CD14-positive monocyte (primary cell): ENCODE data around the gene MYCBP2. TPM values are rescaled to one million over a fixed set of nuclear protein-coding genes. Genes with fewer than 3 reads are reported as not detected.
A peak's percentile ranks its signal among the peaks of the same experiment; 100 is the strongest.

Experiments used
- DNase-seq, 3 donors: peaks; one replicate each; pipeline ENCODE4 v3.0.0-alpha.2; 2011 to 2022
- H2AFZ ChIP-seq: 2 replicates; pipeline ENCODE4 v1.6.0; 2012; ENCODE audit warnings: mild to moderate bottlenecking, low read depth, low read length, inconsistent platforms; ENCODE audit not compliant: insufficient read depth, poor library complexity, severe bottlenecking
- H3K27ac ChIP-seq, 2 donors: 1 replicate in 1 of 2; 2 replicates in 1 of 2; pipeline ENCODE4 v1.5.1; 2012 to 2013; ENCODE audit warnings: low read length in 2 of 2, control low read depth in 1 of 2, inconsistent platforms in 1 of 2, low read depth in 1 of 2, mild to moderate bottlenecking in 1 of 2
- H3K27me3 ChIP-seq, 2 donors: one replicate each; pipeline versions ENCODE4 v1.6.0 to v1.6.1; 2011 to 2013; ENCODE audit warnings: low read length in 2 of 2; ENCODE audit not compliant: control insufficient read depth in 2 of 2, insufficient read depth in 2 of 2
- H3K36me3 ChIP-seq, 2 donors: replicated peaks in 1 of 2; 1 replicate in 1 of 2; 2 replicates in 1 of 2; pipeline versions ENCODE4 v1.5.1 to v1.6.1; 2012 to 2013; ENCODE audit warnings: low read length in 2 of 2, control low read depth in 1 of 2, inconsistent platforms in 1 of 2, mild to moderate bottlenecking in 1 of 2; ENCODE audit not compliant: insufficient read depth in 2 of 2, control insufficient read depth in 1 of 2
- H3K4me1 ChIP-seq, 2 donors: 1 replicate in 1 of 2; 2 replicates in 1 of 2; pipeline versions ENCODE4 v1.5.1 to v1.6.1; 2012 to 2013; ENCODE audit warnings: low read length in 2 of 2, control low read depth in 1 of 2, inconsistent platforms in 1 of 2, mild to moderate bottlenecking in 1 of 2, moderate library complexity in 1 of 2; ENCODE audit not compliant: insufficient read depth in 2 of 2, control insufficient read depth in 1 of 2
- H3K4me2 ChIP-seq: replicated peaks from 2 replicates; pipeline ENCODE3; 2012; ENCODE audit warnings: low read length, moderate library complexity, mild to moderate bottlenecking; ENCODE audit not compliant: poor library complexity, severe bottlenecking; ENCODE audit errors: extremely low read depth
- H3K4me3 ChIP-seq, 3 experiments: fragments of 200-600 bp in 1 of 3; sonication (generic) in 1 of 3; replicated peaks in 1 of 3; 1 replicate in 2 of 3; 2 replicates in 1 of 3; pipeline ENCODE4 v1.5.1; 2011 to 2013; ENCODE audit warnings: low read length in 3 of 3, mild to moderate bottlenecking in 3 of 3, control low read depth in 2 of 3, low read depth in 2 of 3, inconsistent platforms in 1 of 3, moderate library complexity in 1 of 3
- H3K79me2 ChIP-seq: 2 replicates; pipeline ENCODE4 v1.6.0; 2012; ENCODE audit warnings: mild to moderate bottlenecking, control low read depth, inconsistent platforms, low read length, moderate library complexity; ENCODE audit not compliant: insufficient read depth
- H3K9ac ChIP-seq: 2 replicates; pipeline ENCODE4 v1.6.0; 2017; ENCODE audit warnings: low read length, mild to moderate bottlenecking; ENCODE audit not compliant: insufficient read depth, poor library complexity, severe bottlenecking
- H3K9me3 ChIP-seq, 2 donors: replicated peaks in 1 of 2; 1 replicate in 1 of 2; 2 replicates in 1 of 2; pipeline versions ENCODE4 v1.5.1 to v1.6.1; 2012 to 2013; ENCODE audit warnings: low read length in 2 of 2, control low read depth in 1 of 2; ENCODE audit not compliant: control insufficient read depth in 1 of 2, insufficient read depth in 1 of 2
- H4K20me1 ChIP-seq: 2 replicates; pipeline ENCODE4 v1.6.0; 2012; ENCODE audit warnings: mild to moderate bottlenecking, low read length, control low read depth, moderate library complexity; ENCODE audit not compliant: insufficient read depth
- H3K27ac Mint-ChIP-seq, 7 donors: one replicate each; pipeline ENCODE4 v1.8.0; 2020; ENCODE audit warnings: mild to moderate bottlenecking in 7 of 7, mixed read lengths in 7 of 7, moderate library complexity in 6 of 7, inconsistent platforms in 2 of 7
- H3K27me3 Mint-ChIP-seq, 3 donors: one replicate each; pipeline ENCODE4 v1.8.0; 2021 to 2022; ENCODE audit warnings: low read depth in 3 of 3, mild to moderate bottlenecking in 3 of 3, mixed read lengths in 3 of 3, moderate library complexity in 3 of 3, inconsistent platforms in 1 of 3
- H3K36me3 Mint-ChIP-seq, 2 donors: one replicate each; pipeline ENCODE4 v1.8.0; 2020; ENCODE audit warnings: mixed read lengths in 2 of 2, inconsistent platforms in 1 of 2, mild to moderate bottlenecking in 1 of 2
- H3K4me1 Mint-ChIP-seq: one replicate; pipeline ENCODE4 v1.8.0; 2020; ENCODE audit warnings: mild to moderate bottlenecking, mixed read lengths
- H3K4me3 Mint-ChIP-seq, 2 donors: one replicate each; pipeline ENCODE4 v1.8.0; 2020; ENCODE audit warnings: mild to moderate bottlenecking in 2 of 2, mixed read lengths in 2 of 2, moderate library complexity in 1 of 2
- H3K9me3 Mint-ChIP-seq, 7 donors: one replicate each; pipeline ENCODE4 v1.8.0; 2020 to 2022; ENCODE audit warnings: mixed read lengths in 7 of 7, mild to moderate bottlenecking in 6 of 7, moderate library complexity in 6 of 7, inconsistent platforms in 2 of 7
- WGBS: methylation state at CpG from one replicate; pipeline ENCODE4 v1.1.5; 2013; ENCODE audit warnings: missing lambda C conversion rate; ENCODE audit not compliant: insufficient coverage; 5-methylcytosine and 5-hydroxymethylcytosine counted together
- intact Hi-C, 2 donors: fragments of 100-400 bp; cut with micrococcal nuclease; formaldehyde crosslinking; loops; one replicate each; pipeline versions ENCODE4 v1.15.0 to v1.15.1; 2023
- polyA plus RNA-seq, 3 donors: library from polyadenylated mRNA; depleted of rRNA in 1 of 3; unstranded in 2 of 3; stranded (reverse) in 1 of 3; fragments of 300-500 nt in 2 of 3; fragments of >200 nt in 1 of 3; fragmentation: Illumina TruSeq in 2 of 3; gene quantifications; 1 replicate in 2 of 3; 2 replicates in 1 of 3; pipeline ENCODE4 v1.2.3, GENCODE V29; 2012 to 2021
- TF ChIP-seq, protein P1 (sequence below): fragments of 200-600 bp; IDR thresholded peaks from one replicate; pipeline ENCODE4 v1.8.0; 2022; ENCODE audit warnings: antibody characterized with exemption, mild to moderate bottlenecking

Gene MYCBP2
- polyA plus RNA-seq, 3 donors: 7.6 to 51.5 (median 14.4) TPM

GRCh38 chr13:77313923-77314322, 13.0 kb downstream of the MYCBP2 start:
- no peak for DNase-seq
- Histone ChIP-seq H3K79me2 (peaks cover 100% of the 10 kb centered on the region), H3K4me1 (peaks cover 4 to 10% of the 10 kb centered on the region in 2 donors), H3K9ac (no peak overlapping the region), H3K27me3 (no peaks in the 10 kb centered on the region), H3K4me2 (no peak overlapping the region), H2AFZ (no peak overlapping the region), H3K4me3 (no peak overlapping the region), H4K20me1 (peaks cover 100% of the 10 kb centered on the region), H3K27ac (peak overlapping the region in 1 of 2 donors; percentile 9), H3K36me3 (peaks cover 0 to 11% of the 10 kb centered on the region in 2 donors), H3K9me3 (no peaks in the 10 kb centered on the region)
- Mint-ChIP-seq H3K4me1 (peaks cover 59% of the 10 kb centered on the region), H3K27ac (peak overlapping the region in 2 of 7 donors; percentile 38 to 56), H3K9me3 (no peaks in the 10 kb centered on the region), H3K27me3 (no peaks in the 10 kb centered on the region), H3K36me3 (peaks cover 0 to 16% of the 10 kb centered on the region in 2 donors), H3K4me3 (no peak overlapping the region)
- TF ChIP-seq, protein P1, sequence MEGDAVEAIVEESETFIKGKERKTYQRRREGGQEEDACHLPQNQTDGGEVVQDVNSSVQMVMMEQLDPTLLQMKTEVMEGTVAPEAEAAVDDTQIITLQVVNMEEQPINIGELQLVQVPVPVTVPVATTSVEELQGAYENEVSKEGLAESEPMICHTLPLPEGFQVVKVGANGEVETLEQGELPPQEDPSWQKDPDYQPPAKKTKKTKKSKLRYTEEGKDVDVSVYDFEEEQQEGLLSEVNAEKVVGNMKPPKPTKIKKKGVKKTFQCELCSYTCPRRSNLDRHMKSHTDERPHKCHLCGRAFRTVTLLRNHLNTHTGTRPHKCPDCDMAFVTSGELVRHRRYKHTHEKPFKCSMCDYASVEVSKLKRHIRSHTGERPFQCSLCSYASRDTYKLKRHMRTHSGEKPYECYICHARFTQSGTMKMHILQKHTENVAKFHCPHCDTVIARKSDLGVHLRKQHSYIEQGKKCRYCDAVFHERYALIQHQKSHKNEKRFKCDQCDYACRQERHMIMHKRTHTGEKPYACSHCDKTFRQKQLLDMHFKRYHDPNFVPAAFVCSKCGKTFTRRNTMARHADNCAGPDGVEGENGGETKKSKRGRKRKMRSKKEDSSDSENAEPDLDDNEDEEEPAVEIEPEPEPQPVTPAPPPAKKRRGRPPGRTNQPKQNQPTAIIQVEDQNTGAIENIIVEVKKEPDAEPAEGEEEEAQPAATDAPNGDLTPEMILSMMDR: no peak
- intact Hi-C loops: no loop called here
- WGBS: no CpG with 5 or more reads among the region's 3 CpGs

DNA sequence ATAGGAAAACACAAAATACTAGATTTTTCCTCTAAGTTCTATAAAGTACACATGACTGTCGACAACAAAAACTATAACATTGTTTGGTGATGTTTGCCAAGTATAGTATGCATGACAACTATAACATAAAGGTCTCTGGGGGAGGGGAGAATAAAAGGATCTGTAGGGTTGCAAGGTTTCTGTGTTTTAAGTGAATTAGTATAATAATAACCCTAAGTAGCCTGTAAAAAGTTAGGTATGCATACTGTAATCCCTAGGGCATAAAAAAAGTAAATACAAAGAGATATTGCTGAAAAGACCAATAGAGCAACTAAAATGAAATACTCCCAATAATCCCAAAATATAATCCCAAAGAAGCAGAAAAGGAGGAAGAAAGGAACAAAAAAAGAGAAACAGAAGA, 14.6 kb downstream of the MYCBP2 start:
- peaks cover 0 to 7% of the 10 kb centered on the region in 2 donors for H3K36me3 Mint-ChIP-seq
- Histone ChIP-seq H3K27me3 (no peaks in the 10 kb centered on the region), H3K9ac (no peak overlapping the region), H3K79me2 (peaks cover 100% of the 10 kb centered on the region), H3K27ac (no peak overlapping the region), H2AFZ (no peak overlapping the region), H3K4me1 (peaks cover 12 to 26% of the 10 kb centered on the region in 2 donors), H3K4me2 (no peak overlapping the region), H3K4me3 (no peak overlapping the region), H4K20me1 (peaks cover 100% of the 10 kb centered on the region), H3K9me3 (no peaks in the 10 kb centered on the region), H3K36me3 (peaks cover 0 to 7% of the 10 kb centered on the region in 2 donors)
- DNase-seq: no peak
- peaks cover 70% of the 10 kb centered on the region for H3K4me1 Mint-ChIP-seq
- no peak overlapping the region for H3K27ac Mint-ChIP-seq
- no CpG with 5 or more reads among the region's 1 CpG for WGBS
- no peaks in the 10 kb centered on the region for H3K27me3 Mint-ChIP-seq
- H3K4me3 Mint-ChIP-seq: no peak overlapping the region
- TF ChIP-seq, protein P1: no peak
- no peaks in the 10 kb centered on the region for H3K9me3 Mint-ChIP-seq
- intact Hi-C loops: no loop called here
